GM23248 (cell line): Measurements from ENCODE around the gene MAST3.

Source experiments
- EZH2 ChIP-seq: fragments of 200-600 bp; sonication (generic); IDR thresholded peaks from 2 replicates; pipeline ENCODE4 v1.6.1; 2018; ENCODE audit warnings: antibody characterized with exemption, mild to moderate bottlenecking; ENCODE audit not compliant: insufficient read depth, poor library complexity, severe bottlenecking
- EZH2phosphoT487 ChIP-seq: fragments of 200-600 bp; sonication (generic); IDR thresholded peaks from 2 replicates; pipeline ENCODE4 v1.6.1; 2018; ENCODE audit warnings: antibody characterized with exemption, moderate library complexity, mild to moderate bottlenecking, low read depth; ENCODE audit not compliant: insufficient read depth

DNA sequence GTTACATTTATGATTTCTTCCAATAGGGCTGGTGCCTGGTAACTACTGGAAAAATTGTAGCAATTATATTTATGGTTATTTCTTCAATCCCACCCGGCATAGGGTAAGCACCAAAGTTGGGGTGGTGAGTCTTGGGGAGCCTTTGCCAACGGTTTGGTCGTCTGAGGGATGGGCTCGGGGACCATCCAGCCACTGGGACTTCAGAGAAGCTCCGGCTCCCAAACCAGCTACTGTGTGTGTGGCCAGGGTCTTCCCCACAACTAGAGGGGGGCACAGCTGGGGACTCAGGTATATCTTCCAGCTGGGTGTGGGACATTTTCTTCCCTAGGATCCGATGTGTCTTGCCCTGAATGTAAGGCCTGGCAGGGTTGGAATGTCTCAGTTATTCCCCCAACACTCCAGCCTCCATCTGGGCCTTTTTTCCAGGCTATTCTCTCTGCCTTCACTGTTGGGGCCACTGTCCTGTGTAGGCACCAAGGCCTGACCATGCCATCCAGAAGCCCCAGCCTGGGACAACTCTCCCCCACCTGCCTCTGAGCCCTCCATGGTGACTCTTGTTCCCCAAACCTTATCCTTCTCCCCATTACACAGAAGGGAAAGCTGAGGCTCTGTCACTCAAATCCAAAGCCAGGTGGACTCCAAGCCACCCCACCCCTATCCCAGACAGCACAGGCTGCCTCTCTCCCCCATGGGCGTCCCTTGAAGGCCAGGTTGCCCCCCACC is 74.9 kb downstream of the MAST3 start:
- TF ChIP-seq EZH2phosphoT487 (no peak), EZH2 (no peak)
